GM08714 (cell line): ENCODE data around the gene SLC30A5.
"Not testable (repeated sequence)": the region's sequence is repeated elsewhere in the genome, so short reads cannot be mapped to it uniquely, and the experiment has no call there.

Experiments used
- H3K4me3 ChIP-seq: fragments of 200-500 bp; sonication (Bioruptor generic); 2 replicates; pipeline ENCODE4 v1.5.1; 2014; ENCODE audit warnings: mild to moderate bottlenecking, low read length, inconsistent platforms
- ZNF274 ChIP-seq: IDR thresholded peaks from 2 replicates; pipeline ENCODE4 v1.6.1; 2012; ENCODE audit warnings: mild to moderate bottlenecking, low read depth, low read length

The SLC30A5 gene

GRCh38 chr5:69093771-69094482 is at the start of gene SLC30A5:
TSS of gene SLC30A5 (plus strand) at chr5:69094014. CDS start at chr5:69094256, 242 bp downstream.
- TF ChIP-seq ZNF274: no peak
- peak within 1 kb of the TSS; percentile 98 for H3K4me3 ChIP-seq

- not testable (repeated sequence) for H3K4me3 ChIP-seq
These were observed 48.6 kb upstream of the SLC30A5 start for GRCh38 chr5:69045213-69045612.

GRCh38 chr5:69046375-69046957 is 47.3 kb upstream of the SLC30A5 start:
- no peak for TF ChIP-seq ZNF274
- no peak overlapping the region for H3K4me3 ChIP-seq

GRCh38 chr5:69048230-69048629 is 45.6 kb upstream of the SLC30A5 start:
- H3K4me3 ChIP-seq: no peak overlapping the region
- TF ChIP-seq ZNF274: no peak

GRCh38 chr5:69049151-69049550 is 44.7 kb upstream of the SLC30A5 start:
- no peak overlapping the region for H3K4me3 ChIP-seq
- TF ChIP-seq ZNF274: no peak

- no peak overlapping the region for H3K4me3 ChIP-seq
- TF ChIP-seq ZNF274: no peak
These were observed 44.0 kb upstream of the SLC30A5 start for GRCh38 chr5:69049796-69050195.

- H3K4me3 ChIP-seq: no peak overlapping the region
- no peak for TF ChIP-seq ZNF274
These were observed 43.6 kb upstream of the SLC30A5 start for GRCh38 chr5:69050214-69050613.

GRCh38 chr5:69052181-69052580 is 41.6 kb upstream of the SLC30A5 start:
- TF ChIP-seq ZNF274: no peak
- H3K4me3 ChIP-seq: no peak overlapping the region

- TF ChIP-seq ZNF274: no peak
These were observed 18.9 kb upstream of the SLC30A5 start for GRCh38 chr5:69074664-69075521.

GRCh38 chr5:69075522-69076179 is 18.2 kb upstream of the SLC30A5 start:
- TF ChIP-seq ZNF274: no peak
- no peak overlapping the region for H3K4me3 ChIP-seq

More at GRCh38 chr5:69074664-69075521, 18.9 kb upstream of the SLC30A5 start:
- H3K4me3 ChIP-seq: no peak overlapping the region

- TF ChIP-seq ZNF274: no peak
- H3K4me3 ChIP-seq: no peak overlapping the region
These were observed 14.8 kb upstream of the SLC30A5 start for GRCh38 chr5:69078921-69079540.

- no peak overlapping the region for H3K4me3 ChIP-seq
- no peak for TF ChIP-seq ZNF274
These were observed 14.3 kb upstream of the SLC30A5 start for GRCh38 chr5:69079556-69079955.

- TF ChIP-seq ZNF274: no peak
- H3K4me3 ChIP-seq: no peak overlapping the region
These were observed 10.4 kb upstream of the SLC30A5 start for GRCh38 chr5:69083412-69083811.

GRCh38 chr5:69084195-69084594 is 9.6 kb upstream of the SLC30A5 start:
- no peak overlapping the region for H3K4me3 ChIP-seq
- no peak for TF ChIP-seq ZNF274
